ENCODE results near the gene KMT2C.

GRCh38 chr7:152122540-152122939, 313.3 kb downstream of the KMT2C start:
- TF ChIP-seq POLR2A (IDR thresholded peaks at IDR 0.05) (no peak), CTCF (IDR thresholded peaks at IDR 0.05) (no peak)

Measured in thyroid gland (tissue), 4 donors.